HepG2 (cell line): ENCODE results near the gene NCF4.

Experiments
- BRCA1 ChIP-seq: sonication (generic); formaldehyde crosslinking; IDR thresholded peaks from 2 replicates; pipeline ENCODE4 v1.4.0; 2020; ENCODE audit warnings: missing genetic modification reagents
- FIP1L1 ChIP-seq: fragments of 200-400 bp; formaldehyde crosslinking; IDR thresholded peaks from 2 replicates; pipeline ENCODE4 v1.6.1; 2018; ENCODE audit warnings: low read depth, mild to moderate bottlenecking, low read length, moderate library complexity, borderline replicate concordance; ENCODE audit not compliant: insufficient read depth
- ZBTB2 ChIP-seq: sonication (generic); formaldehyde crosslinking; IDR thresholded peaks from 2 replicates; pipeline ENCODE4 v1.8.0; 2022; ENCODE audit warnings: low read depth, missing genetic modification reagents
- ZNF660 ChIP-seq: sonication (generic); formaldehyde crosslinking; IDR thresholded peaks from 2 replicates; pipeline ENCODE4 v1.5.1; 2020; ENCODE audit warnings: mild to moderate bottlenecking, low read depth, missing genetic modification reagents, borderline replicate concordance
- ZNF841 ChIP-seq: sonication (generic); formaldehyde crosslinking; IDR thresholded peaks from 2 replicates; pipeline ENCODE4 v1.8.1; 2023; ENCODE audit warnings: missing genetic modification reagents, borderline replicate concordance
- TF ChIP-seq, protein P1 (sequence below): sonication (generic); formaldehyde crosslinking; IDR thresholded peaks from 2 replicates; pipeline ENCODE4 v1.5.0; 2020; ENCODE audit warnings: mild to moderate bottlenecking, missing genetic modification reagents, moderate library complexity

DNA sequence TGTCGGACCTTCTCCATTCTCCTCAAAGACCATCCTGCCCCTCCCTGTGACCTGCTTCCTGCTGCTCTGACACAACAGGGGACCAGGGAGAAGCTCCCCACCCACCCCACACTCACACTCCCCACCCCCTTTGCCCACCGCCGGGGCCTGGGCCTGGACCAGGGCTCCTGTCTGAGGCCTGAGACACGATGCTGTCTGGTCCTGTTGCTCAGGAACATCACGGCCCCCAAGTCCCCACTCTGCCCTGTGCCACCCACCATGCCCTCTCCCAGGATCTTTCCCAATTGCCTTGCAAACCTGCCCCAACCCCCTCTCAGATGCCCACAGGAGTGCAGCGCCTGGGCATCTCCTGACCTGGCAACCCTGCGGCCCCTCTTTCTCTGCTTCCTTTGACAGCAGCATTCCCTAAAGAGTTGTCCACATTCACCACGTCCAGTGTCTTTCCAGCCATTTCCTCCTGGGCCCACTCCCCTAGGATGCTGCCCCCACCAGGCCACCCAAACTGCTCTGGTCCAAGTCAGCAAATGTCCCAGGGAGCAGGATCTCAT is 63.4 kb downstream of the NCF4 start:
- no peak for TF ChIP-seq FIP1L1
- TF ChIP-seq, protein P1, sequence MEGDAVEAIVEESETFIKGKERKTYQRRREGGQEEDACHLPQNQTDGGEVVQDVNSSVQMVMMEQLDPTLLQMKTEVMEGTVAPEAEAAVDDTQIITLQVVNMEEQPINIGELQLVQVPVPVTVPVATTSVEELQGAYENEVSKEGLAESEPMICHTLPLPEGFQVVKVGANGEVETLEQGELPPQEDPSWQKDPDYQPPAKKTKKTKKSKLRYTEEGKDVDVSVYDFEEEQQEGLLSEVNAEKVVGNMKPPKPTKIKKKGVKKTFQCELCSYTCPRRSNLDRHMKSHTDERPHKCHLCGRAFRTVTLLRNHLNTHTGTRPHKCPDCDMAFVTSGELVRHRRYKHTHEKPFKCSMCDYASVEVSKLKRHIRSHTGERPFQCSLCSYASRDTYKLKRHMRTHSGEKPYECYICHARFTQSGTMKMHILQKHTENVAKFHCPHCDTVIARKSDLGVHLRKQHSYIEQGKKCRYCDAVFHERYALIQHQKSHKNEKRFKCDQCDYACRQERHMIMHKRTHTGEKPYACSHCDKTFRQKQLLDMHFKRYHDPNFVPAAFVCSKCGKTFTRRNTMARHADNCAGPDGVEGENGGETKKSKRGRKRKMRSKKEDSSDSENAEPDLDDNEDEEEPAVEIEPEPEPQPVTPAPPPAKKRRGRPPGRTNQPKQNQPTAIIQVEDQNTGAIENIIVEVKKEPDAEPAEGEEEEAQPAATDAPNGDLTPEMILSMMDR (CRISPR knock-in tag) = no peak
- no peak for TF ChIP-seq ZBTB2
- TF ChIP-seq ZNF660 (CRISPR knock-in tag) = no peak
- no peak for TF ChIP-seq ZNF841 (CRISPR knock-in tag)
- TF ChIP-seq BRCA1 (CRISPR knock-in tag) = no peak
